GM23248 (cell line): Measurements from ENCODE around the gene PARVB. TPM values are rescaled to one million over a fixed set of nuclear protein-coding genes. Genes with fewer than 3 reads are reported as not detected.

Experiments
- DNase-seq: peaks from one replicate; pipeline ENCODE4 v3.0.0-alpha.2; 2015
- H2AFZ ChIP-seq: fragments of 200-600 bp; sonication (generic); 2 replicates; pipeline ENCODE4 v1.6.1; 2016; ENCODE audit warnings: antibody characterized with exemption
- H3F3A ChIP-seq: fragments of 200-600 bp; sonication (generic); 2 replicates; pipeline ENCODE4 v1.6.1; 2016; ENCODE audit warnings: mild to moderate bottlenecking, antibody characterized with exemption, mixed run types; ENCODE audit not compliant: insufficient read depth
- H3K27ac ChIP-seq: fragments of 200-600 bp; sonication (generic); 2 replicates; pipeline ENCODE4 v1.5.1; 2016; ENCODE audit warnings: mild to moderate bottlenecking
- H3K27me3 ChIP-seq: fragments of 200-600 bp; sonication (generic); replicated peaks from 2 replicates; pipeline ENCODE4 v1.6.1; 2016; ENCODE audit warnings: mild to moderate bottlenecking; ENCODE audit not compliant: insufficient read depth
- H3K36me3 ChIP-seq: fragments of 200-600 bp; sonication (generic); 2 replicates; pipeline ENCODE4 v1.6.1; 2016; ENCODE audit warnings: low read depth, mild to moderate bottlenecking
- H3K4me1 ChIP-seq: fragments of 200-600 bp; sonication (generic); 2 replicates; pipeline ENCODE4 v1.6.1; 2016; ENCODE audit warnings: mild to moderate bottlenecking; ENCODE audit not compliant: insufficient read depth
- H3K4me2 ChIP-seq: fragments of 200-600 bp; sonication (generic); one replicate; pipeline ENCODE4 v1.6.1; 2016; ENCODE audit warnings: mild to moderate bottlenecking; ENCODE audit not compliant: unreplicated experiment
- H3K4me3 ChIP-seq: fragments of 200-600 bp; sonication (generic); 2 replicates; pipeline ENCODE4 v1.5.1; 2016; ENCODE audit warnings: mild to moderate bottlenecking
- H3K79me2 ChIP-seq: fragments of 200-600 bp; sonication (generic); 2 replicates; pipeline ENCODE4 v1.6.1; 2016; ENCODE audit warnings: mild to moderate bottlenecking; ENCODE audit not compliant: insufficient read depth
- H3K9ac ChIP-seq: fragments of 200-600 bp; sonication (generic); 2 replicates; pipeline ENCODE4 v1.6.1; 2016; ENCODE audit warnings: mild to moderate bottlenecking
- H3K9me2 ChIP-seq: fragments of 200-600 bp; sonication (generic); 2 replicates; pipeline ENCODE4 v1.6.1; 2016; ENCODE audit warnings: mixed run types, mild to moderate bottlenecking, moderate library complexity; ENCODE audit not compliant: insufficient read depth
- H3K9me3 ChIP-seq: fragments of 200-600 bp; sonication (generic); one replicate; pipeline ENCODE4 v1.6.1; 2017; ENCODE audit warnings: low read depth
- H4K20me1 ChIP-seq: fragments of 200-600 bp; sonication (generic); 2 replicates; pipeline ENCODE4 v1.6.0; 2016; ENCODE audit not compliant: insufficient read depth
- EZH2 ChIP-seq: fragments of 200-600 bp; sonication (generic); IDR thresholded peaks from 2 replicates; pipeline ENCODE4 v1.6.1; 2018; ENCODE audit warnings: antibody characterized with exemption, mild to moderate bottlenecking; ENCODE audit not compliant: insufficient read depth, poor library complexity, severe bottlenecking
- EZH2phosphoT487 ChIP-seq: fragments of 200-600 bp; sonication (generic); IDR thresholded peaks from 2 replicates; pipeline ENCODE4 v1.6.1; 2018; ENCODE audit warnings: antibody characterized with exemption, moderate library complexity, mild to moderate bottlenecking, low read depth; ENCODE audit not compliant: insufficient read depth
- WGBS, 2 experiments: methylation state at CpG; one replicate each; pipeline ENCODE4 v1.1.6; 2015 to 2017; ENCODE audit warnings: low lambda C conversion rate in 2 of 2, low coverage in 1 of 2; ENCODE audit errors: missing lambda C conversion rate in 2 of 2; 5-methylcytosine and 5-hydroxymethylcytosine counted together
- in situ Hi-C: fragments of 300-500 bp; cut with MboI; formaldehyde crosslinking; loops from 2 replicates; pipeline ENCODE4 v1.15.0; 2020
- polyA plus RNA-seq: library from polyadenylated mRNA; unstranded; fragments of >200 nt; fragmentation: Nextera tagmentation; extraction: Ambion mirVana; gene quantifications from 2 replicates; pipeline ENCODE4 v1.2.1, GENCODE V29; 2016
- total RNA-seq: library from RNA; depleted of rRNA; stranded (reverse); fragments of >200 nt; shearing (Covaris generic); gene quantifications from 2 replicates; pipeline ENCODE4 v1.2.3, GENCODE V29; 2014

The PARVB gene
- total and polyA plus RNA-seq, 2 experiments from 2014 or later = 52.6 to 141 TPM

DNA sequence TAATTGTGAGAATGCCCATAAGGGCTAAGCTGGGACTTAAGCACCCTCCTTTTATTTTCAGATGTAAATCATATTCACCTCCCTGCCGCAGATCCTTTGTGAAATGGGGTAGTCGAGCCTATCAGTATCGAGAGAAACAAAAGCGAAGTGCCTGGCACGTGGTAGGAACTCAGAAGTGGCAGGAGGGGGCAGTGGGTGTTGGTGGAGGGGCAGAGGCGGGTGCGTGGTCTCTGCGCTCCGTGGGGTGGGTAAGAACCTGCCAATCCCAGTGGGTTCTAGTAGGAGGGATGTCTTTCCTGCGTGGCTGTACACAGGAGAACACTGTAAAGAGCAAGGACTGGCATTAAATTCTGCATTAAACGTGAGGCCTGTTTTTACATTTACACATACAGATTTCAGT, 21.8 kb upstream of the PARVB start:
- TF ChIP-seq EZH2 = no peak
- TF ChIP-seq EZH2phosphoT487 = no peak
- WGBS, 2 experiments = 96 to 99% methylated on average over 11 of the region's 11 CpGs
- H3K27ac ChIP-seq = no peak overlapping the region

DNA sequence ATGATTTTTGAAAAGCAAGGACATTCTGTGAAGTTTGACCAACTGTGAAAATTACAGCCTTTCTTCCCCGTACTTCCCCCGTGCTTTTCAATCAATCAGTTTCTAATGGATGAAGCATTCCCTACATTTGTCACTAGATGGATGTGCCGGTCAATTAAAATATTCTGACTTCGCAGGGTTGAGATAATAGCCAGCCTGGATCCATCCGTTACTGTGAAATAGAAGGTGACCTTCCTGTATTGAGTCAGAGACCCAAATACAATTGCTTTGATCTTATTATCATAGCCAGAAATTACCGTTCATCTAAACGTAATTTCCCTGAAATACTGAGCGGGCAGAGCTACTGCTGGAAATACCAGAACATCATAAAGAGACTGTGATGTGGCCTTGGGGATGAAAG, 21.1 kb upstream of the PARVB start:
- Histone ChIP-seq H3K4me1 (no peaks in the 10 kb centered on the region), H3K36me3 (peaks cover 3% of the 10 kb centered on the region; the same call in 1 of the 2 replicates), H3K4me3 (no peak overlapping the region), H3K4me2 (no peak overlapping the region), H3K9me2 (no peaks in the 10 kb centered on the region), H3F3A (no peaks in the 10 kb centered on the region), H2AFZ (no peak overlapping the region), H3K27ac (no peak overlapping the region), H3K9me3 (no peaks in the 10 kb centered on the region), H3K27me3 (no peaks in the 10 kb centered on the region), H3K9ac (no peak overlapping the region), H4K20me1 (no peaks in the 10 kb centered on the region), H3K79me2 (no peaks in the 10 kb centered on the region)
- in situ Hi-C loops = no loop called here
- 92 to 95% methylated on average over 8 of the region's 8 CpGs for WGBS, 2 experiments
- DNase-seq = no peak
- TF ChIP-seq EZH2phosphoT487 = no peak
- TF ChIP-seq EZH2 = no peak

More for the DNA sequence above, 21.8 kb upstream of the PARVB start:
- H3K4me2 ChIP-seq = no peak overlapping the region
- no peak for DNase-seq
- H3K9ac ChIP-seq = no peak overlapping the region
- H2AFZ ChIP-seq = no peak overlapping the region
- H3K4me1 ChIP-seq = no peaks in the 10 kb centered on the region
- no peak overlapping the region for H3K4me3 ChIP-seq
- H3F3A ChIP-seq = no peaks in the 10 kb centered on the region
- no peaks in the 10 kb centered on the region for H3K27me3 ChIP-seq
- H3K9me2 ChIP-seq = no peaks in the 10 kb centered on the region
- H3K79me2 ChIP-seq = no peaks in the 10 kb centered on the region
- H3K9me3 ChIP-seq = no peaks in the 10 kb centered on the region
- in situ Hi-C loops = no loop called here
- no peaks in the 10 kb centered on the region for H4K20me1 ChIP-seq
- H3K36me3 ChIP-seq = peaks cover 5% of the 10 kb centered on the region; the same call in 1 of the 2 replicates

DNA sequence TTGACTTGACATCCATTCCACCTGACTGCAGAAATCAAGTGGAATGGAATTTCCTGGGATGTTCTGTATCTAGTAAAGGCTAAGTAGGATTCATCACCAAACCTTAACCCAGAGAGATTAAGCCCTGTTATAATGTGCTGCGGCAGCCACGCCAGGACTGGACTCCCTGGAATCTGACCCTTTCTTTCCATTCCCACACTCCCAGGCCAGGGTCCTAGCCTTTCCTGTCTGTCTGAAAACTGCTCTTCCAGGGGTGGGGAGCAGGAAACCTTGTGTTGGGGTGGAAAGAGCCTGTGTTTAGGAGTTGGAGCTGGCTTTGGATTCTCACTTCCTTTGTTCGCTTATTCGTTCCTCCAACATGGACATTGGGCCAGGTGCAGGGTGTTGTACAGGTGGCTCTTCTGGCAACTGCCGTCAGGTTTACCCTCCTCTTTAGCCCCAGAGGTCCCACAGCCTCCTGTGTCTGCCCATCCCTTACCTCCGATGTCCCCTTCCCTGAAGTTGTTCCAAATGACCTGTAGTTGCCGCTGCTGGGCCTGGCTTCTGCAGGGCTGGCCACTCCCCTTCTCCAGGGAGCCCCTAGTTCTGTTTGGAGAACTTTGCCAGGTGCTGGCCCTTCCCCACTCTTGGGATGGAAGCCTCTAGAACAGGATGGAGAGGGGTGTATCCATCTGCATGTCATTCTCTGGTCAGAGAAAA, 20.5 kb upstream of the PARVB start:
- no peak overlapping the region for H3K9ac ChIP-seq
- H3K79me2 ChIP-seq = no peaks in the 10 kb centered on the region
- DNase-seq = no peak
- H3K27ac ChIP-seq = no peak overlapping the region
- in situ Hi-C loops = no loop called here
- TF ChIP-seq EZH2 (no peak), EZH2phosphoT487 (no peak)
- H3K36me3 ChIP-seq = no peaks in the 10 kb centered on the region; the same call in 1 of the 2 replicates
- H3K27me3 ChIP-seq = no peaks in the 10 kb centered on the region
- 93 to 96% methylated on average over 7 of the region's 7 CpGs for WGBS, 2 experiments
- no peaks in the 10 kb centered on the region for H3K9me3 ChIP-seq
- no peaks in the 10 kb centered on the region for H4K20me1 ChIP-seq
- H3K4me2 ChIP-seq = no peak overlapping the region
- H3F3A ChIP-seq = no peaks in the 10 kb centered on the region
- H3K4me3 ChIP-seq = no peak overlapping the region
- no peak overlapping the region for H2AFZ ChIP-seq
- no peaks in the 10 kb centered on the region for H3K9me2 ChIP-seq
- H3K4me1 ChIP-seq = no peaks in the 10 kb centered on the region

DNA sequence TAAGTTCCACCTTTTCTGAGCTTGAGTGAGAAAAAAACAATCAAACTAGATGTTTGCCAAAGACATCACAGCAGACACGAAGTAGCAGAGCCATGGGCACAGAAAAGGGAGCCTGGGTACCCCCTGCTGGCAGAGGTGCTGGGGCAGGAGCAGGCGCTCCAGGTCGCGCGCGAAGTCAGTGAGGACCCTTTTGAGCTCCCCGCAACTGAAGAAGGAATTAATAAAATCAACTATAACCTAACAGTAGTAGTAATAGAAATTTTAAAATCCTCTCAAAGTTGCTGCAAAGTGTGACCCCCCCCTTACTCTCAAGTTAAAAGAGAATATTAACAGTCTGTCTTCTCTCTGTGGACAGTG, 20.0 kb upstream of the PARVB start:
- TF ChIP-seq EZH2phosphoT487 (no peak), EZH2 (no peak)
- Histone ChIP-seq H3K9me3 (no peaks in the 10 kb centered on the region), H2AFZ (no peak overlapping the region), H3K9ac (no peak overlapping the region), H3K27ac (no peak overlapping the region), H3K36me3 (no peaks in the 10 kb centered on the region; the same call in 1 of the 2 replicates), H3F3A (no peaks in the 10 kb centered on the region), H3K27me3 (no peaks in the 10 kb centered on the region), H3K9me2 (no peaks in the 10 kb centered on the region), H3K4me3 (no peak overlapping the region), H3K79me2 (no peaks in the 10 kb centered on the region), H4K20me1 (no peaks in the 10 kb centered on the region), H3K4me1 (no peaks in the 10 kb centered on the region), H3K4me2 (no peak overlapping the region)
- no peak for DNase-seq
- WGBS, 2 experiments = 85 to 86% methylated on average over 7 of the region's 7 CpGs
- in situ Hi-C loops = no loop called here

DNA sequence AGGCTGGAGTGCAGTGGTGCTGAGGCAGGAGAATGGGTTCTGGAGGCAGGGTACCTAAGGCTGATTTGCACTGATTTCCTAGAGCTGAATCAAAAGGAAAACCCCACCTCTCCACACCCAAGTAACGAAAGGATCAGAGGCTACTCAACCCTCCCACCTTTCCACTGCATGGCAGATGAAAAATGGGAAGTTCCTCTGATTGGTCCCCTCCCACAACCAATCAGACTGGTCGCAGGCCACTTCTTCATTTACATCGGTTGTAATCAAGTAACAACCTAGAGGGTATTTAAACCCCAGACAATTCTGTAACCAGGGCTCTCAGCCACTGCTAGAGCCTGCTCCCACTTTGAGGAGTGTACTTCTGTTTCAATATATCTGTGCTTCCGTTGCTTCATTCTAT, 18.6 kb upstream of the PARVB start:
- no peak overlapping the region for H2AFZ ChIP-seq
- no peaks in the 10 kb centered on the region for H3K9me2 ChIP-seq
- H3F3A ChIP-seq = no peaks in the 10 kb centered on the region
- H3K4me2 ChIP-seq = no peak overlapping the region
- H3K9me3 ChIP-seq = no peaks in the 10 kb centered on the region
- TF ChIP-seq EZH2phosphoT487 (no peak), EZH2 (no peak)
- no peak overlapping the region for H3K9ac ChIP-seq
- no peak for DNase-seq
- no peaks in the 10 kb centered on the region for H4K20me1 ChIP-seq
- no peaks in the 10 kb centered on the region for H3K79me2 ChIP-seq
- H3K27ac ChIP-seq = no peak overlapping the region
- no peaks in the 10 kb centered on the region for H3K27me3 ChIP-seq
- H3K36me3 ChIP-seq = no peaks in the 10 kb centered on the region; the same call in 1 of the 2 replicates
- no peak overlapping the region for H3K4me3 ChIP-seq
- 88 to 90% methylated on average over 4 of the region's 4 CpGs for WGBS, 2 experiments
- in situ Hi-C loops = no loop called here
- no peaks in the 10 kb centered on the region for H3K4me1 ChIP-seq
